Measurements from ENCODE around the gene ZNF319.

Gene ZNF319

DNA sequence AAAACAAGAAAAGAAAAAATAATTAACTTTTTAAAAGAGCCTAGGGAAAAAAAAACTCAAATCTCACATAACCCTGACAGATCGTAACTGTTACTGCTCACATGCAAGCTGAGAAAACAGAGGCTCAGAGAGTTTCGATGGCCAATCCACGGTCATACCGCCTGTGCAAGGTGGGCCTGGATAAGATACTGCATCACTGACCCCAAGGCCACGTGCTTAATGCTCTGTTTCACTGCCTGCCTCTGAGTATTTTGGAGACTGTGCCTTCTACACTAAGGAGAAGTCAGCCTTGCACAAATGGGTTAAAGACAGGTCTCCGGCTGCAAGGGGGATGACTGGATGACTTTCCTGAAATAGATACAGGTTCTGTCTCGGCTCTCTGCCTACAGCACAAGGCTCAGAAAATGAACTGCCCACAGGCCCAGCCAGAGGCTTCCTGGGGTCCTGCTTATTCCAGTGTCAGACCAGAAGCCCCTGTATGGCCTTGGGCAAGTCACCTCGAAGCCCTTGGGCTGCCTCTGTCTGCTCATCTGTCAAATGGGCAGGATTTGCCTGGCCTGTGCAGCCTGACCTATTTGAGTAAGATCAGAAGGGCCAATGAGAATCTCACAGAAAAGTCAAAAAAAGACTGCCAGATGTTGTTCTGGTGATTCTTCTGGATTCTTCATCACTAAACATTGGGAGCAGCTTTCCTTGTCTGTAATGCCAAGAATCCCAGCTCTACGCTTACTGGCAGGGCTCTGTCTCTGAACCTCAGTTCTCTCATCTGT lies 55.3 kb downstream of the ZNF319 start:
- no peaks in the 10 kb centered on the region for H3K27me3 Mint-ChIP-seq
- no peak overlapping the region for H3K4me3 Mint-ChIP-seq
- no peak for ATAC-seq
- H3K4me1 Mint-ChIP-seq = no peaks in the 10 kb centered on the region
- no peak for DNase-seq
- H3K9me3 Mint-ChIP-seq = no peaks in the 10 kb centered on the region
- H3K36me3 Mint-ChIP-seq (ENCODE audit: low read depth) = no peaks in the 10 kb centered on the region
- H3K27ac Mint-ChIP-seq = no peak overlapping the region
